DMS114 treated with DMSO at 0.1 percent for 48 hours (cell line): ENCODE measurements around the gene ELL.
"Not testable (repeated sequence)": the region's sequence is repeated elsewhere in the genome, so short reads cannot be mapped to it uniquely, and the experiment has no call there.

Experiments
- DNase-seq: peaks from one replicate; lab custom pipeline; 2025; ENCODE audit not compliant: unreplicated experiment; lab: John Stamatoyannopoulos, UW

Gene ELL

GRCh38 chr19:18521692-18522123, at the start of gene ELL:
Gene ELL, minus strand, starts transcription at chr19:18522070. Its CDS starts 15 bp downstream, at chr19:18522055.
- DNase-seq: no peak

DNA sequence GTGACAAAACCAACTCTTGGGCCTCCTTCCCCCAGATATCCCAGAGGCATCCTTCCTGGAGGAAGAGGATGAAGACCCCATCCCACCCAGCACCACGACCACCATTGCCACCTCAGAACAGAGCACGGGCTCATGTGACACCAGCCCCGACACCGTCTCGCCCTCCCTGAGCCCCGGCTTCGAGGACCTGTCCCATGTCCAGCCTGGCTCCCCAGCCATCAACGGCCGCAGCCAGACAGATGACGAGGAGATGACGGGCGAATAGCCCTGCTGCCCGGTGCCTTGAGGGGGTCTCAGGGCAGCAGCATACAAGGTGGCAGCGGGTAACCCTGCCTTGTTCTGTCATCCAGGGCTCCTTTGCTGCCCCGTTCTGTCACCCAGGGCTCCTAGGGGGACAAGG, 46.5 kb upstream of the ELL start:
- DNase-seq: no peak

- DNase-seq: no peak
Measured at GRCh38 chr19:18566953-18567352, 45.1 kb upstream of the ELL start.

GRCh38 chr19:18562086-18562485, 40.2 kb upstream of the ELL start:
- no peak for DNase-seq

- DNase-seq: no peak
Measured at GRCh38 chr19:18559685-18560084, 37.8 kb upstream of the ELL start.

DNA sequence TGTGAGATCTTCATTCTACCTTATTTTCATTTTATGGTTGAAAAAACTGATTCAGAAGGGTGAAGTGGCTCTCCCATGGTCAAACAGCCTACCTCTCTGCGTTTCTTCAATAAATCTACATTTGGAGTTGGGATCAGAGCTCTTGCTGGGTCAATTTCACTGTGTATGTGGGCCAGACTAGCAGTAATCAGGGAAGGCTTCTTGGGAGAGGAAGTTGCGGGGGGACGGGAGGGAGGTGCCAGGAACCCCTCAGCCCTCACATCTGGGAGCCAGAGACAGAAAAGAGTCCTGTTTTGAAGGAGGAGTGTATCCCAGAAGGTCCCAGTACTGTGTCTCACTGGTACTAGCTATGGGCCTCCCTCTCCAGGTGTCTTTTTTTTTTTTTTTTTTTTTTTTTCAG, 36.7 kb upstream of the ELL start:
- DNase-seq: no peak

GRCh38 chr19:18558202-18558555, 36.3 kb upstream of the ELL start:
- no peak for DNase-seq

DNA sequence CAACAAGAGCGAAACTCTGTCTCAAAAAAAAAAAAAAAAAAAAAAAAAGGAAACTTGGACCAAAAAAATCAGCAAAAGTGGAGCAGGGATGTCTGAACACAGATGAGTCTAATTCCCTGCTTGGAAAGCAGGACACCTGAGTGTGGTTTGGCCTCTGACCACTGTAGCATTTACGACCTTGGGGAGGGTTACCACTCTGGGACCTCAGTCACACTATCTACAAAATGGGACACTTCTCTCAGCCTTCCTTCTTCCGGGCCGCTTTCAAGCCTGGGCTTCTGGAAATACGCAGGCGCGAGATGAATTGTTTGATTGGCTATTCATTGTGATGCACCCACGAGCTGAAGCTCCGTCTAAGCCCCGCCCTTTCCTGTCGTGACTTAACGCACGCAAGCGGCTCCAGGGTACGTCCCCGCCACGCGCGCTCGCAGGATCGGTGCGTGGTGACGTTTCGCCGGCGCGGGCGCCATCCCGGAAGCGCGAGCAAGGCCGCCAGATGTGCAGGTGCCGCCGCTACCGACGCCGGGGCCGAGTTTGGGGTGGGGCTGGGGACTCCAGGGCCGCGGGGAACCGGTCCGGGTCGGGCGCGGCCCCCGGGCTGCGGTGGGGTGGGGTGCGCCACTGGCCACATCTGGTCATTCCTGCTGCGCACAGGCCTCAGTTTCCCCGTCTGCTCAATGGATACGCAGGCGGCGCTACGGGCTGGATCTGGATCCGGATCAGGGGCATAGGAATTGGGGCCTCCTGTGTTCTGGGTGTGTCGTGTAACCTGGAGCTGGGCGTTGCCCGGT, 35.7 kb upstream of the ELL start, which contains the start of gene KXD1:
Gene KXD1, plus strand, starts transcription at position 460 of the 791 bp plus-strand sequence. CDS start 4,187 bp downstream, outside the sequence.
- DNase-seq: peak; percentile 99

DNA sequence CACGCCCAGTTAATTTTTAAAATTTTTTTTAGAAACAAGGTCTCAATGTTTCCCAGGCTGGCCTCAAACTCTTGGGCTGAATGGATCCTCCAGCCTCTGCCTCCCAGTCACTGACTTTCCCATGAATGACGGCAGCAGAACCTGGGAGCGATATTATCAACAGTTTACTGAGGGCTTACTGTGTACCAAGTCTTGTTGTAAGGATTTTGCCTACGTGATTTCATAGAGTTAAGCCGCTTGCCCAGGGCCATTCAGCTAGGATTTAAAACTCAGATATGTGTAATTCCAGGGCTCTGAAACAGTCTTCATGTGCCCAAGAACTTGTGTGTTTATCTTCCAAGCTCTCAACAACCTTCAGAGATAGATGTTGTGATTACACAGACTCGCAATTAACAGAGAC, 29.8 kb upstream of the ELL start:
- no peak for DNase-seq

DNA sequence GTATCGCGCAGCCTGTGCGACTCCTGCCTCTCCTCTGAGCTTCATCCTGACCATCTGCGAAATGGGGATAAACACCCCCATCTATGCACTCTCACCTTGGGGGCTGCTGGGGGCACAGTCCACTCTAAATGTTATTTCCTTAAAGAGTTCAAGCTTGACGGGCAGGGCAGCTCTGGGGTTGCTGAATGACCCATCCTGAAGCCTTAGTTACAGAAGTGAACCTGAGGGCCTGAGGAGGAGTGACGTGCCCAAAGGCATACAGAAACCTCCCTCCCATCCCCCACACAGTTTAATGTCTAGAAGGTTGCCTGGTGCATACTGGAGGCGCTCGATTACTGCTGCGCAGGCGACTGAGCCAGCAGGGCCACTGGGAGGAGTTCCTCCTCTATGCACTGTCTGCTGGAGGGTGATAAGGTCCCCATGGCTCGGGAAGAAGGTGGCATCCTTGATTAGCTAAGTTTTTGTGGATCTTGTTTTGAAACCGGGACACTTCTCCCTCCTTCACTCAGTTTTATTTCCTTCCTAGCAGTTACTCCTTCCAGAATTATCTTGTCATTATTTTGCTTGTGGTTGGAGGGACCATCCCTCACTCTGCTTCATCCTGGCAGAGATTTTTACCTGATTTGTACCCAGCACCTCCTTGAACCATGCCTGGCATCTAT, 22.1 kb upstream of the ELL start:
- peak; percentile 39 for DNase-seq

DNA sequence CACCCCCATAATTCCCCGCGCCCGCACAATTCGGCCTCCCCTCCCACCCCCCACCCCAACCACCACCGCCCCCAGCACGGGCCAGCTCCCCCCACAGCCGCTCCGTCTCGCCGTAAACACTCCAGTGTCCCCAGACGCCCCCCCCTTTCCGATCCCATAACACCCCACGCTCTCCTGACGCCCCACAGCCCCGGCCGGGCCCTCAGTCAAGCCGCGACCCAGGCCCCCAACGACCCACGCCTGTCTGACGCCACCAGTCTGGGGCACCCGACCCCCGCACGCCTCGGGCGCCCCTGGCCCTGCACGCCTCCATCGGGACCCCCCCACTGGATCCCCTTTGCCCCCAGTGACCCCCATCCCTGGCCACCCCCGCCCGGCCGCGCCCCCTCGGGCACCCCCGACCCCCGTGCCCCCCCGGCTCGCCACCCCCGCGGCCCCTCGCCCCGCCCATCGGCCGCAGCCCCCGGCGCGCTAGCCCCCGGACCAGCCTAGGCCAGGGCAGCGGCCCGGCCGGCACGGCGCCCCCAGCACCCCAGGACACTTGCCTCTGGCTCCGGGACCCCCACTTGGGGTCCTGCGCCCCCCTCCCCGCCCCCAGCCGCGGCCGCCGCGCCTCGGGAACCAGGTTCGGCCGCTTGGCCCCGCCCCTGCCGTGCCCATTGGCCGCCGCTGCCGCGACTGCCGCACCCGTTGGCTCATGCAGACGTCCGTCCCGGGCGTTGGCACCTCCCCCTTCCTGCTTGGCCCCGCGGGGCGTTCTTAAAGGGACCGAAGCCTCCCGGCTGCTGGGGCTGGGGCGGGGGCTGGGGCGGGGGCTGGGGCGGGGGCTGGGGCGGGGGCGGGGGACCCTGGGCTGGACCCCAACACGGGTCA, 21.3 kb upstream of the ELL start, which contains the start of gene FKBP8:
Gene FKBP8, minus strand, starts transcription at position 633 of the 873 bp plus-strand sequence. CDS start 1,603 bp downstream, outside the sequence.
- DNase-seq: peak; percentile 78

DNA sequence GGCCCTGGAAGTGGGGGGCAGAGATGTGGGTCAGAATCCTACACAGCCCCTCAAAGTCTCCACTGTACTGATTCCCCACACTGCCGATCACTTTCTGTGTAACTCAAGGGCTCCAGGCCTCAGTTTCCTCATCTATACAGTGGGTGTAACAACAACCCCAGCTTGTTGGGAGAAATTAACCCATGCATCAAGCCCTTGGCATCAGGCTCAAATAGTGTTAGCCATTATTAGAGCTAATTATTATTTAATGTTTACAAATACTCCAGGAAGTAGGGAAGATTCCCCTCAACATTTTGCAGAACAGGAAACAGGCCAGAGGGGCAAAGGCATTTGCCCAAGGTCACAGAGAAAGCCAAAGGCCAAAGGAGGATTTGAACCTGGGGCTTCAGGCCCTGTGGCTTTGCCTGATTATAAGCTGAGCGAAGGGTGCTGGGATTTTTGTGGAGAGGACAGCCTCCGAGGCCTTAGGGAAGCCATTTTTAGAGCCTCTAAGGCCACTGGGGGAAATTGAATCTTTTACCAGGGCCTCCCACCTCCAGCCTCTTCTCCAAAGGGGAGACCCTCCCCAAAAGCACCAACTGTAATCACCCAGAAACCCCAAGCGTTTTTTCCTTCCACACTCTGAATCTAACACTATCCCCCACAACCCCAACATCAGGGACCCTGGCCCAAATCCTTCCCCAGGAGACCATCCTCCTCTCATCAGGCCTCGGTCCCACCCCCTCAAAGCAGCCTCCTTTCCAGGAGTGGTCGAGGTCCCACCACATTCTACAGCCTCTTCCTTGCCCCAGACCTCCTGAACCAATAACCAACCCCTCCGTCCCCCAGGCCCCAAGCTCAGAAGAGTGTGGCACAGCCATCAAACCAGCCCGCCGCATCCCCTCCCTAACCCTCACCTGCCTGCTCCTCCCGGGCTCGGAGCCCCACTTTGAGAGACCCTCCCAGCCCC, 20.4 kb upstream of the ELL start:
- DNase-seq: no peak

DNA sequence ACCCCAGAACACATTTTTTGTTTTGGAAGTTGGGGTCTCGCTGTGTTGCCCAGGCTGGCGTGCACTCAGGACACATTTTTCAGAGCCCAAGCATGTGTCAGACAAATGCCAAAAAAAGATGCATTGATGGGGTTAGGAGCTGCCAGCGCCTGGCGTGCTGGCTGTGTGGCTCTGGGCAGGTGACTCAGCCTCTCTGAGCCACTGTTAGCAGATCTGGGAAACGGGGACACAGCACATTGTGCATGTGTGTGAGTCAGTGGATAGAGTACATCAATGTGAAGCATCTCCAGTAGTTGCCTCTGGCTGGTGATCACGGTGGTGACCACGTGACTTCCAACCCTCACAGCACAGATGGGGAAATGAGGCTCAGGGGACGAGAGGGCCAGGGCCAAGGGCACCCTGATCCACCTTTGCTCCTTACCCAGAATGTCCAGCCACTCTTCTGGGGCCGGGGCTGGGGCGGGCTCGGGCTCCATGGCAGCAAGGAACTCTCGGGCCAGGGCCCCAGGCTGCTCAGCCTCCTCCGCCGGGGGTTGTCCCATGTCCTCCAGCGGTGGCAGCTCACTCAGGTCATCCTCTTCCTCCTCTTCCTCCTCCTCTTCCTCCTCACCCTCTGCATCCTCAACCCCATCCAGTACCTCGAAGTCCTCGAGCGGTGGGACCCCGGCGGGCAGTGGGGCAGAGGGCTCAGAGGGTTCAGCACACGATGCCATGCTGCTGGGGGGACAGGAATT, 19.6 kb upstream of the ELL start:
- DNase-seq: no peak

DNA sequence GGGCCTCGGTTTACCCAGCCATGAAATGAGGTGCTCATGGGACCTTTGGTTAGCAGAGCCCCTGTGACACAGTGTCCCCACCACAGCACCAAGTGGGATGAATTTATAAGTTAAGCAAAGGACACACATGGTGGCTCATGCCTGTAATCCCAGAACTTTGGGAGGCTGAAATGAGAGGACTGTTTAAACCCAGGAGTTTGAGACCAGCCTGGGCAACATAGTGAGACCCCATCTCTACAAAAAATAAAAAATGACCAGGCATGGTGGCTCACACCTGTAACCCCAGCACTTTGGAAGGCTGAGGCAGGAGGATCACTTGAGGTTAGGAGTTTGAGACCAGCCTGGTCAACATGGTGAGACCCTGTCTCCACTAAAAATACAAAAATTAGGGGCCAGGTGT, 18.3 kb upstream of the ELL start:
- DNase-seq: not testable (repeated sequence)

GRCh38 chr19:18539372-18539771, 17.5 kb upstream of the ELL start:
- no peak for DNase-seq

DNA sequence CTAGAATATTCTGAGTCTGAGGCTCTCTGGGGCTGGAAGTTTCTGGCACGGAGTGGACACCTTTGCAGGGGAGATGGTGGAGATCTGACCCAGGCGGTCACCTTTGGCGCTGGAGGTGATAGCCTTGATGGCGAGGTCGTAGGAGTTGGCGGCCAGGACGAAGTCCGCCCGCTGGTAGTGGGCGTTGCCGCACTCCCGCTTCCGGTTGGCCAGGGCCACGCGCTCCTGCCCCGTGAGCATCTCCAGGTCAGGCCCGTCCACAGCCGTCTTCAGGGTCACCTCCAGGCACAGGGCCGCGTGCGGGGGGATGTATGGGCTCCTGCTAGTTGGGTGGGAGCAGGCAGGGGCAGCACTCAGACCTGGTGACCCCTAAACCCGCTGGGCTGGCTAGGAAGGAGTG, 16.2 kb upstream of the ELL start:
- no peak for DNase-seq

- DNase-seq: no peak
Measured at GRCh38 chr19:18537431-18537830, 15.6 kb upstream of the ELL start.

GRCh38 chr19:18536475-18536874, 14.6 kb upstream of the ELL start:
- no peak for DNase-seq

DNA sequence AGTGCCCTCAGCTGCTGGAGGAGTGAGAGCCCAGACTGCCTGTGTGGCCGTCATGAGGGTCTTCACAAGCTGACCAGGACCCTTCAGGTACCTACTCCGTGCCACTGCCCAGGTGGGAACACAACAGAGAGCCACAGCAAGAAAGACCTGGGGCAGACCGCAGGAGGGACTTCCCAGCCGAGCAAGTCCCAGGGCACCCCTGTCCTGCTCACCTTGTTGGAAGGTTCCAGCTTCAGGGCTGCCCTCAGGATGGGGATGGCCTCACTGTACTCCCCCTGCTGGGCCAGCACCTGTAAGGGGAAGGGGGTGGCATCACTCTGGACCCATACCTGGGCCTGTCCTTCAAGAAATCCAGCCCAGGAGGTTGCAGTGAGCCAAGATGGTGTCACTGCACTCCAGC, 11.2 kb upstream of the ELL start:
- DNase-seq: no peak
